Fibroblast of gingiva (primary cell): ENCODE results near the gene HDHD3.

Experiments used
- DNase-seq: peaks from one replicate; pipeline ENCODE4 v3.0.0-alpha.2; 2011; ENCODE audit warnings: low read depth

Gene HDHD3

DNA sequence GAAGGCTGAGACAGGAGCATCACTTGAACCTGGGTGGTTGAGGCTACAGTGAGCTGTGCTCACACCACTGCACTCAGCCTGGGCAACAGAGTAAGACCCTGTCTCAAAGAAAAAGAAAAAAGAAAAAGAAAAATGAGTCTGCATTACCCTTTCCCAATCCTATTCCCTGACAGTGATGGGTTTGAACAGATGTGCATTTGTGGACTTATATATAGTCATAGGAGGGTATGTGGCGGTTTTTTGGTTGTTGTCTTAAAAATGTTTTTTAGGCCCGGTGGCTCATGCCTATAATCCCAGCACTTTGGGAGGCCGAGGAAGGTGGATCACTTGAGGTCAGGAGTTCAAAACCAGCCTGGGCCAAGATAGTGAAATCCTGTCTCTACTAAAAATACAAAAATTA is 13.4 kb downstream of the HDHD3 start:
- no peak for DNase-seq

- DNase-seq, result peak; percentile 60
These were observed 15.3 kb downstream of the HDHD3 start for GRCh38 chr9:113361304-113362018.

DNA sequence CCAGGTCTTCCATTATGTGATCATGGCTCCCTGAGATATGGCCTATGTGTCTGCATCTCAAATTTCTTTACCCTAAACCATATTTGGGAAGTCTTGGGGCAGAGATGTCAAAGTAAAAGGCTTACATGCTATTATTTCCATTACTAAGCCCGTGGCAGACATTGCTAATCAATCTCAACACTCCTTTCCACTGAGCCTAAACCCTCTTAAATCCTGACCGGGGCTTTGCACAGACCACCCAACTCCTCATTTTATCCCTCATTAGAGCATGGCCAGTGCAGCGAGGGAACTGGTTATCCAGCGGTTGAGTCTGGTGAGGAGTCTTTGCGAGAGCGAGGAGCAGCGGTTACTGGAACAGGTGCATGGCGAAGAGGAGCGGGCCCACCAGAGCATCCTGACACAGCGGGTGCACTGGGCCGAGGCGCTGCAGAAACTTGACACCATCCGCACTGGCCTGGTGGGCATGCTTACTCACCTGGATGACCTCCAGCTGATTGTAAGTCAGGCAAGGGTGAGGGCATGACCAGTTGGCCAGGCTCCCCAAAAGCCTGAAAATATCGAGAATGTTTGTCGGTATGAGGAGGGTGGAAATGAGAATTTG is 16.4 kb downstream of the HDHD3 start:
- no peak for DNase-seq

DNA sequence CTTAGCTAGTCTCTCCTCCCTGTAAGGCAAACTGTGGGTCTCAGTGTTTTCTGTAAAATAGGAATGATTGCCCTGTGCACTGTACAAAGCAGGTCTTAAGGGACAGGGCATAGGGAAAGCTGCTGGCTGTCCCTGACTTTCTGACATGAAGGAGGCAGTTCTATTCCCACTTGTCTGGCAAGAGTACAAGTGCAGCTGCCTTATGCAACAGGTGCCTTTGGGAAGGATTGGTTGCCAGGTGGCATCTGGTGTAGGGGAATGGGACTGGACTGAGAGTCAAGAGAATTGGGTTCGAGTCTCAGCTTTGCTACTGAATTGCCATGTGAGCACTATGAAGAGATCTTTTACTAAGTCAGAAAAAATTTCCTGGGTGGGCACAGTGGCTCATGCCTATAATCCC is 17.4 kb downstream of the HDHD3 start:
- DNase-seq, result no peak

DNA sequence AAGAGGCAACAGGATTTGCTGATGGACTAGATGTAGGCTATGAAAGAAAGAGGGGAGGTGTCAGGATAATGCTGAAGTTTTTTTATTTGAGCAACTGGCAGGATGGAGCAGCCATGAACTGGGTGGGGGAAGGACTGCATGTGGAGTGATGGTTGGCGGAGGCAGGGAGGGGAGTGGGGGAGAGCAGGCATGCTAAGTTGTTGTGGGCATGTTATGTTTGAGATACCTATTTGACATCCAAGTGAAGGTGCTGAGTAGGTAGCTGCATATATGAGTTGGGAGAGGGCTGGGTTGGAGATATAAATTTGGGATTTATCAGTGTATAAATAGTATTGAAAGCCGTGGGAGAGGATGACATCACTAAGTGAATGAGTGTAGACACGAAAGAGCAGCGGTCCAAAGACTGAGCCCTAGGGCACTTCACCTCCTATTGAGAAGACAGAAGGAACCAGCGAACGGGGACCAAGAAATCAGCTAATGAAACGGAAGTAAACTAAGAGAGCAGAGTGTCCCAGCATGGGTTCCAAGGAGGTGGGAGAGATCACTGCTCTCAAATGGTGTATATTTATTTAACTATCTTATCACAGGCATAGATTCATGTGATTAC is 20.0 kb downstream of the HDHD3 start:
- DNase-seq, result no peak

GRCh38 chr9:113355040-113355596 is 21.7 kb downstream of the HDHD3 start:
- DNase-seq, result no peak

DNA sequence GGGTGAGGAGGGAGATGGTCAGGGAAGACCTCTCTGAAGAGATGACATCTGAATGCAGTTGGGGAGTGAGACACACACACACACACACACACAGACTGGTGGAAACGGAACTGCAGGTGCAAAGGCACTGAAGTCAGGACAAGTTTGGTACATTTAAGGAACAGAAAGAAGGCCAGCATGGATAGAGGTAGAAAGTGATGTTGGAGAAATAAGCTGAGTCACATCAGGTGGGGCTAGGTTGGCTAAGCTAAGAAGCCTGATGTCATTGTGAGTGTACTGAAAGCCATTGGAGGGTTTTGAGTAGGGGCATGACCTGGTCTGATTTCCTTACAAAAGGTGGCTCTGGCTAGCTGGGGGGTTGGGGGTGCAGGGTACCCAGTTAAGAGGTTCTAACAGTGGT is 24.4 kb downstream of the HDHD3 start:
- DNase-seq, result no peak

- DNase-seq, result no peak
These were observed 24.8 kb downstream of the HDHD3 start for GRCh38 chr9:113352006-113352405.

DNA sequence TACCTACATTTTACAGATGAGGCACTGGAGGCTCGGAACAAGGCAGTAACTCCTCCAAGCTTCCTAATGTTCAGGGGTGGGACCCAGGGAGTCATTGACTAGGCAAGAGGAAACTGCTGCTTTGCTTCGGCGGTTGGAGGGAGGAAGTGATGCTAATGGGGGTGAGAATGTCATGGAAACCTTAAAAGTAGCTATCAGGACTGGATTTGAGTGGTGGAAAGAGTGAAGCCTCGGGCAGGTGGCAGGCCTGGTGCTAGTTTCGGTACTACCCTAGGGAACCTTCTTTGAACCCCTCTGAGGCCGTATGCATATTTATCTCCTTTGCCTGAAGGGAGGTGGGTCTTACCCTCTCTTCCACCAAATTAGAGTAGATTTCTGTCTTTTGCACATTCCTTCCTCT is 25.8 kb downstream of the HDHD3 start:
- DNase-seq, result no peak

GRCh38 chr9:113350107-113350661 is 26.6 kb downstream of the HDHD3 start:
- no peak for DNase-seq

DNA sequence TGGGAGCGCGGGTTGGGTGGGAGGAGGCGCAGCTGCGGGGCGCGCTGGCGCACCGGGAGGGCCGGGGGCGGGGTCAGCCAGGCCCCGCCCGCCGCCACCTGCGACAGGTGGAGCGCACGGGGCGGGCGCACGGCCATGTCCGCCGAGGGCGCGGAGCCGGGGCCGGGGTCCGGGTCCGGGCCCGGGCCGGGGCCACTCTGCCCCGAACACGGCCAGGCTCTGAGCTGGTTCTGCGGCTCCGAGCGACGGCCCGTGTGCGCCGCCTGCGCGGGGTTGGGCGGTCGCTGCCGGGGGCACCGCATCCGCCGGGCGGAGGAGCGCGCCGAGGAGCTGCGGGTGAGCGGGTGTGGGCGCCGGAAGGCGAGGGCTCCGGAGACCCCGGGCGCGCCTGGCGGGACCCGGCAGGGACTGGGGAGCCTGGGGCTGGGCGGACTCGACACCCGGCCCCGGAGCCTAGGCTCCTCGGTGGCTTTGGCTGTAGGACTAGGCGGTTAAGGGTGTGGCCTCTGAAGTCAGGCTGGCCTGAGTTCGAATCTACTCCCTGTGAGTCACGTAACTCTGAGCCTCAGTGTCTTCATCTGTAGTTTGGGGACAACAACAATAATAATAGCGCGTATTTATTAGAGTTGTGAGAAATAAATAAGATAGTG is 27.2 kb downstream of the HDHD3 start, which contains the start of gene BSPRY:
BSPRY (plus strand) TSS at position 97 of the 650 bp plus-strand sequence; CDS start at position 136, 39 bp downstream.
- DNase-seq, result no peak

- DNase-seq, result no peak
These were observed 27.7 kb downstream of the HDHD3 start for GRCh38 chr9:113349066-113349444.

- no peak for DNase-seq
These were observed 28.3 kb downstream of the HDHD3 start for GRCh38 chr9:113348437-113348836.

DNA sequence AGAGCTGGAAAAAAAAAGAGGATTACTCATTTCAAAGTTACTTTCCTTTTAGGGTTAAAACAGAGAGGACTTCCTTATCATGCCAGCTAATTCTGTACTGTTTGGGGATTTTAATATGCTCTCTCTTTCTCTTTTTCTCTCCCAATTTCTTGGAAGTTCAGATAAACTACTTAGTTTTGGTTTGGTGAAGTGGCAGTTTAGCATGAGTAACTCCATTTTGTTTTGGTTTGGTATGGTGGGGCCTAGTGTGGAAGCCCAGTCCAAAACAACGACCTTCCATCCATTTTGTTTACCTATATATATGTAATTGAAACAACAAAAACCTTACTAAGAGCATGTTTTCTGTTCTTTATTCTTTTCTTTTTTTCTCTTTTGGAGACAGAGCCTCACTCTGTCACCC is 31.1 kb downstream of the HDHD3 start:
- DNase-seq, result no peak

DNA sequence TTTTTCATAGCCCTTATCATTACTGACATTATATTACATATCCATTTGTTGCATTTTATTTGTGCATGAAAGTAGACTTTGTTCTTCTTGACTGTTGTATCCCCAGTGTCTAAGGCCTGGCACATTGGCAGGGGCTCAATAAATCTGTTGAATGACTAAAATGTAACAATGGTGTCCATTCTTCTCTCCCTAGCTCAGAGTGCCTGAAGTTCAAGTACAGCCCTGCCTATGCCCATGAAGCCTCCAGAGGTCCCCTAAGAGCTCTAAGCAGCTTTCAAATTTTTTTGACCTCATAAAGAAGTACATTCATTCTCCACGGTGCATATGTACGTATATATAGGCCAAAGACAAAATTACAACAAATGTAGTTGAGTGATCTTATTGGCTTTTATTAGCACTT is 31.6 kb downstream of the HDHD3 start:
- no peak for DNase-seq

- DNase-seq, result peak; percentile 74
These were observed 33.0 kb downstream of the HDHD3 start for GRCh38 chr9:113343732-113344231.

GRCh38 chr9:113341712-113342410 is 34.9 kb downstream of the HDHD3 start:
- DNase-seq, result no peak

DNA sequence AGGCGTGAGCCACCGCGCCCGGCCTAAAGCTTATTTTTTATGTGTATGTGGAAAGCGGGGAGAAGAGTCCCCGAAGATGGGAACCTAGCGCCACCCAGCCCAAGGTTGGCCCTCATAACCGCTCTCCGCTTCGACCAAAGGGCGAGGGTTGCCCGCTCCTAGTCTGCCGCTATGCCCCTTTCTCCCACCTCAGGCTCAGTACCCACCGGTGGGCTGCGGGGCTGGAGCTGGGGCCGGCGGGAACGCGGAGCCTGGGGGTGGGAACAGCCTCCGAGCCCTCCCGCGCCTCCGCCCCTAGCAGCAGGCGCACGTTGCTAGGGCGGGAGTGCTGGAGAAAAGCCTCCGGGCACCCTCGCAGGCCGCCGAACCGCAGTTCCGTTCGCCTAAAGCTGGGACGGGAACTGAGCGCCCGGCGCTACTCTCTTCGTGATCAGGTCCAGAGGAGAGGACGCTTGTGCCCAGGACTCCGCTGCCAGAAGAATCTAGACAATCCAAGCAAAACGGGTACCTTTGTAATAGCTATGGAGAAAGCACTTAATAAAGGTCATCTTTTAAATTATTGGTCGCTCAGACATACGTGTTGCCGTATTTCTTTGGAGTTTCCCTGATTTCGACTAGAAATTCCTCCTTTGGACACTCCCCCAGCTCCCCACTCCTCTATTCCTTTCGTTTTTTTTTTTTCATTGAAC is 36.6 kb downstream of the HDHD3 start, which contains the start of gene WDR31:
WDR31 (minus strand) TSS at position 265 of the 689 bp plus-strand sequence. CDS start 8,253 bp downstream, outside the sequence.
- DNase-seq, result peak; percentile 91

GRCh38 chr9:113337714-113338113 is 39.1 kb downstream of the HDHD3 start:
- no peak for DNase-seq

GRCh38 chr9:113331780-113332179 is 45.0 kb downstream of the HDHD3 start:
- no peak for DNase-seq
